Fibroblast of skin of right quadriceps (primary cell): ENCODE measurements around the gene HIC1.
A peak's percentile ranks its signal among the peaks of the same experiment; 100 is the strongest.
"Not testable (repeated sequence)": the region's sequence is repeated elsewhere in the genome, so short reads cannot be mapped to it uniquely, and the experiment has no call there.

Experiments used
- DNase-seq: peaks from one replicate; pipeline ENCODE4 v3.0.0-alpha.2; 2013

The HIC1 gene, protein sequence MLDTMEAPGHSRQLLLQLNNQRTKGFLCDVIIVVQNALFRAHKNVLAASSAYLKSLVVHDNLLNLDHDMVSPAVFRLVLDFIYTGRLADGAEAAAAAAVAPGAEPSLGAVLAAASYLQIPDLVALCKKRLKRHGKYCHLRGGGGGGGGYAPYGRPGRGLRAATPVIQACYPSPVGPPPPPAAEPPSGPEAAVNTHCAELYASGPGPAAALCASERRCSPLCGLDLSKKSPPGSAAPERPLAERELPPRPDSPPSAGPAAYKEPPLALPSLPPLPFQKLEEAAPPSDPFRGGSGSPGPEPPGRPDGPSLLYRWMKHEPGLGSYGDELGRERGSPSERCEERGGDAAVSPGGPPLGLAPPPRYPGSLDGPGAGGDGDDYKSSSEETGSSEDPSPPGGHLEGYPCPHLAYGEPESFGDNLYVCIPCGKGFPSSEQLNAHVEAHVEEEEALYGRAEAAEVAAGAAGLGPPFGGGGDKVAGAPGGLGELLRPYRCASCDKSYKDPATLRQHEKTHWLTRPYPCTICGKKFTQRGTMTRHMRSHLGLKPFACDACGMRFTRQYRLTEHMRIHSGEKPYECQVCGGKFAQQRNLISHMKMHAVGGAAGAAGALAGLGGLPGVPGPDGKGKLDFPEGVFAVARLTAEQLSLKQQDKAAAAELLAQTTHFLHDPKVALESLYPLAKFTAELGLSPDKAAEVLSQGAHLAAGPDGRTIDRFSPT

DNA sequence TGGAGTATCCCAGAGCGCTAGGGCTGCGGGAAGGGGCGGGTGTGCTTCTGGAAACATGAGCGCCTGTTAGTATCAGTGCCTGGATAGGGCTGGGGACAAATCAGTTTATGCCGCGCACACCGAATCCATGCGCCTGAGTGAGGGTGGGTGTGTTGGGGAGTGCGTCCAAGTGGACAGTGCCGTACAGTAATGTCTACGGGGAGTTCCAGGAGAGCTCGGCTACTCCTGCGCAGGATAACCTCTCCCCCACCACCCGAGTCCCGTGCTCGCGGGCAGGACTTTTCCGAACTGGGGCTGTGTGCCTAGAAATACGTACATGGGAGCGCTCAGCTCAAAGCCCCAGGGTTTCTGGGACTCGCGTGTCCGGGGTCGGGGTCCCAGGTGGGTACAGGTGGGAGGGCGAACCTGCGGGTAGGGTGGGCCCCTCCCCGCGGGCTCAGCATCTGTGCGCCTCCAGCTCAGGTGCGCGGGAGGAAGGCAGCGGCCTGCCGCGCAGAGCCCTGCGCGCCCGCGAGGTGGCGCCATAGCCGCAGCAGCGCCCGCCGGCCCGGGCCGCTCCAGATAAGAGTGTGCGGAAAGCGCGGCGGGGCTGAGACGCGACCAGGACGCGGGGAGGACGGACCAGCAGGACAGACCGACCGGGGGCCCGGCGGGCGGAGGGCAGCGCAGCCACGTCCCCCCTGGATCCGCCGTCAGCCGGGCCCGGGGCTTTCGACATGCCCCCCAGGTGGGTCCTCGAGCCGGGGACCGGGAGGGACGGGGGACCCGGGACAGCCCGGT is at the start of gene HIC1:
Gene HIC1, plus strand, starts transcription at position 592 of the 780 bp plus-strand sequence. CDS start 1,588 bp downstream, outside the sequence.
- DNase-seq = peak; percentile 80

- no peak for DNase-seq
Observed at GRCh38 chr17:2008332-2009126, 46.4 kb upstream of the HIC1 start.

DNA sequence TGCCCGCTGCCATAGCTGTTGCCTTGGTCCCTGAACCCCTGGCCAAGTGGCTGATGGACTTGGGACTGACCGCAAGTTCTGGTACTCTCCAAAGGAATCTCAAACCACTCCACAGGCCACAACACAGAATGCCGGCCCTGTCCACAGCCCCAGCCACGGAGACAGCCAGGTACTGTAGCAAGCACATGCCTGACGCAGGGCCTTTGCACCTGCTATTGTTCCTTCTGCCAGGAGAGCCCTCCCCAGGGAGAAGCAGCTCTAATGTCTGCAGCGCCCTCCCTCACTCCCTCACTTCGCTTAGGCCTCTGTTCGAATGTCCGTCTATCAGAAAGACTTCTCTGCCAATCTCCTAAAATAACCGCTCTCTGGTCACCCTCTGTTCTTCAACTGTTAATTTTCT is 45.2 kb upstream of the HIC1 start:
- no peak for DNase-seq

GRCh38 chr17:2011411-2012371 is 43.2 kb upstream of the HIC1 start:
- DNase-seq = peak; percentile 68

- DNase-seq = no peak
Observed at GRCh38 chr17:2012499-2012898, 42.4 kb upstream of the HIC1 start.

GRCh38 chr17:2013220-2013993 is 41.5 kb upstream of the HIC1 start:
- not testable (repeated sequence) for DNase-seq

GRCh38 chr17:2013994-2014317 is 40.9 kb upstream of the HIC1 start:
- DNase-seq = no peak

- DNase-seq = no peak
Observed at GRCh38 chr17:2015314-2015713, 39.6 kb upstream of the HIC1 start.

DNA sequence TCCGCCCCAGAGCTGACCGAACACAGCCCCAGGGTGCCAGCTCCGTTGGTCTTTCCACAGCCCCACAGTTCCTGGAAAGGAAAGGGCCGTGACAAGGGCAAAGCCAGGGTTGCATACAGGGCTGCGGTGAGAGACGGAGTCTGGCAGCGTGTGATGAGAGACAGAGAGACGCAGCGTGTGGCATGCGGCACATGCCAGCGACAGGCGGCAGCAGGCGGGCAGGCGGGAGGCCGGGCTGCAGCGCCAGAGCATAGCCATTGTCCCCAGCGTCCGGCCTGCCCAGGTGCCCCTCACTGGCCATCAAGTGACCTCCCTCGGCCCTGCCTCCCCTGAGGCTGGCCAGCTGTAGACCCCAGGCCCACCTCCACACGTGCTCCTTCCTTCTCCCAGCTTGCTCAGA is 38.4 kb upstream of the HIC1 start:
- no peak for DNase-seq

GRCh38 chr17:2017274-2017941 is 37.5 kb upstream of the HIC1 start:
- no peak for DNase-seq

GRCh38 chr17:2018716-2019510 is 36.0 kb upstream of the HIC1 start:
- DNase-seq = no peak

GRCh38 chr17:2019723-2020122 is 35.2 kb upstream of the HIC1 start:
- DNase-seq = no peak

GRCh38 chr17:2020721-2021120 is 34.2 kb upstream of the HIC1 start:
- no peak for DNase-seq

DNA sequence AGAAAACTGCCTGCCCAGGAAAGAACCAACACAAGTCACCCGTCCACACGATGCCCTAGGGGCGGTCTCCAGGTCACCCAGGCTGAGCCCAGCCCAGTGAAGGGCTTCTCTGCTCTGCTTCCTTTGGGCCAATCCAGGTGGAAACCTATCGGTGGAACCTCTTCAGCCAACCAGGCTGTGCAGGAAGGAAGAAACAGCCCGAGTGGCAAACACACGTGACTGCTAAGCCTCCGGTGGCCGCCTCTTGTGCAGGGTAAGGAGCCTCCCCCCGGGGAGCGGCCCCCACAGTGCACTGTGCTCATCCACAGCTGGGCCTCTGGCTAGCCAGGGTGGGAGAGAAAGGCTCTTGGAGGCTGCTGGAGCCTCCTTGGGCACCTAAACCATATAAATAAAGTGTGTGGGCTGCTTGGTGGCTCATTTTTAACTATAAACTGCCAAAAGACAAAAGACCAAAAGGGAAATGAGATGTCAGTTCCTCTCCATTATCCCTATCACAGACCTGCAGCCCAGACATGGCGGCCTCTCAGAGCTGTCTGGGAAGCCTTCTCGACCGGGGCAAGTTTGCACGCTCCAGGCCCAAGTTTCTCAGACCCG is 32.2 kb upstream of the HIC1 start:
- no peak for DNase-seq

DNA sequence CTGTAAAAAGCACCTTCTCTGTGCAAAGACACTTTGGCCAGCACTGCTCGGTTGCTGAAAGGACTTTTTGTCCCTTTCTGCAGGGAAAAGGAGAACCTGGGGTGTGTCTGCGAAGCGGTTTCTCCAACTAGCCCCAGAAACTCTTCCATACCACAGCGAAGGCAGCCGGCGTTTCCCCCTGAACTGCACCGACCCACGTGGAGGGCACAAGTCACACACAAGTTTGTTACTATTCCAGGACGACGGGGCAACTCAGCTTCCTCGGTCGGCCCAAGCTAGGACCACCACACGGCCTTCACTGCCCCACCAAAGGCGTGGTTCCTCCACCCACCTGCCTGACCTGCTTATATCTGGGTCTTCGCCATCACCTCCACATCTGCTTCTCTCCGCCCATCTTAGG is 31.6 kb upstream of the HIC1 start:
- no peak for DNase-seq

GRCh38 chr17:2023692-2024571 is 31.0 kb upstream of the HIC1 start:
- DNase-seq = peak; percentile 57

DNA sequence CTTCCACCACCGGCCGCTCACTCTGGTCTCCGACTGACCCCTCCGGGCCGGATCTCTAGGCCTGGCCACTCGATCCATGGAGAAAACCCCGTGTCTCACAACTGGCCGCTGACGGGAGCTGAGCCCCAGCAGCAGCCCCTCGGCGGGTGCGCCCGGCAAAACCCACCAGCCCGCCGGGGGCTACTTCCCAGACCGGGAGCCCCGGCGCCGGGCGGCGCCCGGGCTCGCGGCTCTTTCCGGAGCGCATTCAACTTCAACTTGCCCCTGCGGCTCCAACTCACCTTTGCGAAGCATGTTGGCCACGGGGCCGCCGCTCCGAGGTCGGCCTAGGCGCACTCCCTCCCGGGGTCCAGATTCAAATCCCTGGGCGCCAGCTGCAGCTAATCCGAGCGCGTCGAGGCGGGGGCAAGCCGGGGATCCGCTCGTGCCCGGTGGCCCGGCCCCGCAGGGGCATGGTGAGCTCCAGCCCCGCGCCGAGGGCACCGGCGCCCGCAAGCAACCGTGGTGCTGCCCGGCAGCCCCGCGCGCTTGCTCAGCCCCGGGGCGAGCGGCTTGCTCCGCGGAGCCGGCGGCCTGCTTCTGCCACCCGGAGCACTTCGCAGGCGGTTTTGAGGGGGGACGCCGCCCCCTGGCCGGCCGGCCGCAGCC is 30.2 kb upstream of the HIC1 start:
- no peak for DNase-seq
